GM21529 (cell line): ENCODE results near the gene SCAMP5.

Experiments used
- ATAC-seq: cut with Tn5 transposase; IDR thresholded peaks from one replicate; pipeline ENCODE4 v1.9.1; 2021; ENCODE audit not compliant: unreplicated experiment

SCAMP5 gene

GRCh38 chr15:74995182-74995778 is at the start of gene SCAMP5:
Gene SCAMP5, plus strand, starts transcription at chr15:74995563. Its CDS starts 16,277 bp downstream, at chr15:75011840.
- peak; percentile 68 for ATAC-seq

DNA sequence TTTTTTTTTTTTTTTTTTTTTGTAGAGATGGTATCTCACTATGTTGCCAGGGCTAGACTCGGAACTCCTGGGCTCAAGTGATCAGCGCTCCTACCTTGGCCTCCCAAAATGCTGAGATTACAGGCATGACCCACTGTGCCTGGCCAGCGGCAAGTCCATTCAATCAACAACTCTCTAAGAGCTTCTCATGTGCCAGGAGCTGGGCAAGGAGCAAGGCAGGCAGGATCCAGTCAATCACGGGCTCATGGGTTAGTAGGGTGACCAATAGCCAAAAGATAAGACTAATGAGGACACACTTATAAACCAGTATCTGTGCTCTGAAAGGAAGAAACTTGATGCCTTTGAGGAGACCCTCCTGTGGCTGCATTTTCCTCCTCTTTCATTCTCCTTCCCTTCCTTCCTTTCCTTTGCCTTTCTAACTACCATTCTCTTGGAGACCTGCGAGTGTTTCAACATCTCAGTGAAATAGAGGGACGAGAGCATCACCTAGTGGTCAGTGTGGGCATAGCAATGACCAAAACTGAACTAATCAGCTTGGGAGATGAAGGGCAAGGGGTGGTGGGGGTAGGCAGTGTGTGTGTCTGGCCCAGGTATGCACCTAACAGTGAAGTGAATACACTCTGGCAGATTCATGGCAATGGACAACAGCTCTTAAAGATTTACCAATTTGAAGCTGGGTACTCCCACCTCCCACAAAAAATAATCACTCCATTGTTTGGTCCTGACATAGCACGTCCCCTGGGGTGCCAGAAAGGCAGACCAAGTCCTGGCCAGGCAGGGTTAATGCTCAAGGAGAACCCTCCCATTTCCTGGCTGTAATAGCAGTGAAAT is 45.1 kb upstream of the SCAMP5 start:
- ATAC-seq, result no peak

- ATAC-seq, result no peak
These were observed 44.4 kb upstream of the SCAMP5 start for GRCh38 chr15:74951006-74951405.

- no peak for ATAC-seq
These were observed 40.8 kb upstream of the SCAMP5 start for GRCh38 chr15:74954515-74954914.

DNA sequence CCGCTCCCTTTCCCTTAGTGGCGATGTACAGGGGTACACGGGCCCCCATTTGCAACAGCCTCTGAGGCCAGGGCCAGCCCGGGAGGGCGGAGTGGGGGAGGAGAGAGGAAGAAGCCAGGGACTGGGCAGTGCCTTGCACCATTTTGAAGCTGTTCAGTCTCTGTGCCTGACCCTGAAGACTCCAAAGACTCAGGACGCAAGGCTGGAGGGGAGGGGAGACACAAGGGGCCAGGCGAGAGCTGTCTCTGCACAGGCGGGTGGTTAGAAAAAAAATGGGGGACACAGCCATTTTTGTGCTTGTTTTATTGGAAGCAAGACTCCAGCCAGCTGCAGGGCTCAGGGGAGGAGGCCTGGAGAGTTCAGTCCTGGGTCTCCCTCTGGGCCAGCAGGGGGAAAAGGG is 40.3 kb upstream of the SCAMP5 start:
- ATAC-seq, result no peak

DNA sequence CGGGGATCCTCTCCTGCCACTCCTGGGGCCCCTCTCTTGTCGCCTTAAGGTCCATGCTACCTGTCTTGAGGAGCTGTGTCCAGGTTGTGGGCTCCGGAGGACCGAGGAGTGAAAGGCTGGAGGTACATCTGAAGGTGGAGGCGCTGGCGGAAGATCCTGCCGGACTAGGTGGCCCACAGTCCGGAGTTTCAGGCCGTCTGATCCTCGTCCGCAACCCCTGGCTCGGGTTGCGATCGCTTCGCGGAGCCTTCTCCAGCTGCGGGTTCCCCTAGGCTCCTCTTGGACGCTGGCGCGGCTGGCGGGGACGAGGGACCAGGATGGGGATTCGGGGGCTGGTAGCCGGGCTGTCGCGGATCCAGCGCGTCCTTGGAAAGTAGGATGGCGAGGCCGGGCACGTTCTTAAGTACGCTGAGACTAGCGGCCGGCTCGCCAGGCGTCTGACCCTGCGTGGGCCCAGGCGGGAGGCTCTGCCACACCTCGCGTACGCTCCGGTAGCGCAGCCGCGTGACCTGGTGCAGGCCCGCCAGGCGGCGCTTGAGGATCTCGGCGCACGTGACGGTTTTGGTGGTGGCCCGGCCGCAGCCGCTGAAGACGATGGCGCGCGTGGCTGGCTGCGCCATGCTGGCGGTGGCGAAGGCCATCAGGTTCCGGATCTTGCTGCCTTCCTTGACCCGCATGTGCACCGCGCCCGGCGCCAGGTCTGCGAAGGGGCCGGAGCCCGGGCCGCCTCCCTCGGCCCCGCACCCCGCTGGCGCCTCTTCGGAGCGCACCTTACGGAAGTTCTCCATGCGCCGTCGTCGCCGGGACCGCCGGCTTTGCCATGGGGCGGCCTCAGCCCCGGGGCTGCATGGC is 39.3 kb upstream of the SCAMP5 start:
- ATAC-seq, result peak; percentile 36

GRCh38 chr15:74956648-74957475 is 38.5 kb upstream of the SCAMP5 start, which contains the start of gene RPP25:
Gene RPP25, minus strand, starts transcription at chr15:74956772. Its CDS starts 189 bp downstream, at chr15:74956583.
- peak; percentile 75 for ATAC-seq

- no peak for ATAC-seq
These were observed 37.8 kb upstream of the SCAMP5 start for GRCh38 chr15:74957476-74958035.

DNA sequence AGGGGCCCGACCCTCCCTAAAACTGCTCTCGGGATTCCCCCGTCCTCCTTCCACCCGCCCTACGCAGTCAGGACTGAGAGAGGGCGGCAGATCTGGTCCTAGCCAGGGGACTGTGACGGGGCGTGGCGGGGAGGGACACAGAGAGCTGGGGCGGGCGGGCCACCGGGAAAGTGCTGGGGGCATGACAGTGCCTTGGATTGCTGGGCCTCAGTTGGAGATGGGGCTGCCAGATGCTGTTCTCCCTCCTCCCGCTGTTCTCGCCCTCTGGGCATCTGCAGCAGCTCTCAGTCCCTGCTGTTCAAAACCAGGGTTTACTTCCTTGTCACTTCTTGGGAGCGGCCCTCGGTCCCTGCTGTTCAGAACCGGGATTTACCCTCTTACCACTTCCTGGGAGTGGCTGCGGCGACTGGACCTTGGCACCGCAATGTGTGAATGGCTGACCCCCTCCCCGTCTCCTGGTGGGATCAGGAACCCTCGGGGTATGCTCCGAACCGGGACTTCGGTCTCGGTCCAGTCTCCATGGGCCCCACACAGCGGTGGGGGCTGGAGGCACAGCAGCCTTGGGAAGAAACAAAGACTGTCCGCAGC is 36.9 kb upstream of the SCAMP5 start:
- no peak for ATAC-seq

GRCh38 chr15:74958908-74959585 is 36.3 kb upstream of the SCAMP5 start:
- no peak for ATAC-seq

GRCh38 chr15:74959586-74959939 is 35.8 kb upstream of the SCAMP5 start:
- ATAC-seq, result no peak

DNA sequence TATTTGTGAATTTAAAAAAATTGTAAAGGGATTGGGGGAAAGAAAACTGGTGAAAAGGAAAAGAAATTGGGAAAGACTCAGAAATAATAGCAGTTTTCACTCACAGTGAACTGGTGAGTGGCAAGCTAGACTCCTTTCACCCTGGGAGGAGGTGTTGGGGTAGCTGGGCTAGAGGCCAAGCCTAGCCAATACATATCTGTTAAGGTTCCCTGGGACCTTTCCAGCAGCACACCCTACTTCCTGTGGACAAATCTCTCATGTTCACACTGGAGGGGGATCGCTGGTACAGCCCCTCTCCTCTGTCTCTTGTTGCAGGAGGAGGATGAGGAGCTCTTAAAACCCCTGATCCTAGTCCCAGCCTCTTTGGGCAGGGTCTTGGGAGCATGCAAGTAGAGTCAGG is 35.1 kb upstream of the SCAMP5 start:
- ATAC-seq, result no peak

DNA sequence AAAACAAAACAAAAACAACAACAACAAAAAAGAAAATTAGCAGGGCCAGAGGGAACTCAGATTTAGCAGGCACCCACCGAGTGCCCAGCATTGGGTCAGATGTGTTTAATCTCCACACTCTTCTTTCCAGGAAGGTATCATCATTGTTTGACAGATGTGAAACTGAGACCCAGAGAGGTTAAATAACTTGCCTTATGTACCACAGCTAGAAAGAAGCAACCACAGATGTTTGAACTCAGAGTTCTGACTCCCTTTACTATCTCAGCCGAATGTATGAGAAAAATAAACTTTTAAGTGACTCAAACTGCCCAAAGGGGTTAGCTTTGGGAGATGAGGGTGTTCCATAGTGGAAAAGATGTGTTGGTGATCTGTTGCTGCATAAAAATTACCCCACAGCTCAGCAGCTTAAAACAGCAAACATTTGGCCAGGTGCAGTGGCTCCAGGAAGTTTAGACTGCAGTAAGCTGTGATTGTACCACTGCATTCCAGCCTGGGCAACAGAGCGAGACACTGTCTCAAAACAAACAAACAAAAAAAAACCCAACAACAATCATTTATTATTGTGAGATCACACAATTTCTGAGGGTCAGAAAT is 34.3 kb upstream of the SCAMP5 start:
- no peak for ATAC-seq

- no peak for ATAC-seq
These were observed 33.7 kb upstream of the SCAMP5 start for GRCh38 chr15:74961616-74962015.

DNA sequence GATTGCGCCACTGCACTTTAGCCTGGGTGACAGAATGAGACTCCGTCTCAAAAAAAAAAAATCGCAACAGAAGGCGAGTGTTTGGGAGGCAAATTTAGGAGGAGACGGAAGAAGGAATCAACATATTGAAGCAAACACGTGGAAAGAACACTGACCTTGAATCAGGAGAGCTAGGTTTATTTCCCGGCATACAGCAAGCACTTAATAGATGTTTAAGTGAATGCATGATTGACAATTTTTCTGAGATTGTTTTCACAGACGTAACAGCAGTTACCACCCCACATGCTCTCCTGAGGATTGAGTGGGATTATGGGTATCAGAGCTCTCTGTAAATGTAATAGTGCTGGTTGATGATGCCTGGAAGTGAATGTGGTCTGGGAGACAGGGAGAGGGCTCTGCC is 33.1 kb upstream of the SCAMP5 start:
- ATAC-seq, result no peak

- no peak for ATAC-seq
These were observed 32.7 kb upstream of the SCAMP5 start for GRCh38 chr15:74962671-74963070.

- ATAC-seq, result no peak
These were observed 32.1 kb upstream of the SCAMP5 start for GRCh38 chr15:74963213-74963612.

DNA sequence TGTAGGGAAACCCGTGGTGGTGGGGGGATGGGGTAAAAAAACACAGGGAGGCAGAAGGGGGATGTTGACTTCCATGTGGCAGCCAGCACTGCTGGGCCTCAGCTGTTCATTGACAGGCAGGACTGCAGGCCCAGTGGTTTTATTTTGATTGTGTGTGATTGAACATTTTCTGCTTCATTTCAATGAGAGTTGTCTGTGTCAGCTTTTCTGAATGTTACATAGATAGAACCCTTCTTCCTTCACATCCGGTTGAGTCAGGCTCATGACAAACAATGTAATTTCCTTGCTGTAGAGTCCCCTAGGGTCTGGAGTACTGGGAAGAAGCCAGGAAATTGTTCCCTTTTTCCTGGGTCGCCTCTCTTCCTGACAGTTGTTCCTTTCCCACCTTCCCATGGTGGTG is 30.6 kb upstream of the SCAMP5 start:
- ATAC-seq, result no peak

DNA sequence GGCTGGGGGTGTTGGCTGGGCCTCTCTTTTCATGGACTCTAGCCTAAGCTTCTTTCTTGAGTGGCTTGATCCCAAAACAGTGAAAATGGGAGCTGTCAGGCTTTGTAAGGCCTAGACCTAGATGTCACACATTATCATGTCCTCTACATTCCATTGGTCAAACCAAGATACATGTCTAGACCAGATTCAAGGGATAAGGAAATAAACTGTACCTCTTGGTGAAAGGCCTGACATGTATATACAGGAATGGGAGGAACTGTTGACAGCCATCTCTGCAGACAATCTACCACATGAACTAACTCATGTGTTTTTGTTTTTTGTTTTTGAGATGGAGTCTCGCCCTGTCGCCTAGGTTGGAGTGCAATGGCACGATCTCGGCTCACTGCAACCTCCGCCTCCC is 27.7 kb upstream of the SCAMP5 start:
- no peak for ATAC-seq
